Measurements from ENCODE around the gene EHBP1.

The EHBP1 gene

GRCh38 chr2:62824388-62824787 is 118.9 kb downstream of the EHBP1 start:
- Histone ChIP-seq H3K27ac (no peak overlapping the region), H3K4me3 (no peak overlapping the region)
- no peak for TF ChIP-seq CTCF (IDR thresholded peaks at IDR 0.05)
- DNase-seq (ENCODE audit: low spot score) = no peak

- no peak for TF ChIP-seq CTCF (IDR thresholded peaks at IDR 0.05)
- no peak for DNase-seq (ENCODE audit: low spot score)
- Histone ChIP-seq H3K4me3 (no peak overlapping the region), H3K27ac (no peak overlapping the region)
These were observed 120.6 kb downstream of the EHBP1 start for GRCh38 chr2:62826141-62826540.

GRCh38 chr2:62826953-62827675 is 121.6 kb downstream of the EHBP1 start:
- H3K27ac ChIP-seq = no peak overlapping the region

GRCh38 chr2:62831729-62832128 is 126.2 kb downstream of the EHBP1 start:
- no peak overlapping the region for H3K4me3 ChIP-seq
- DNase-seq (ENCODE audit: low spot score) = no peak
- no peak overlapping the region for H3K27ac ChIP-seq
- no peak for TF ChIP-seq CTCF (IDR thresholded peaks at IDR 0.05)

More at GRCh38 chr2:62826953-62827675, 121.6 kb downstream of the EHBP1 start:
- no peak overlapping the region for H3K4me3 ChIP-seq
- DNase-seq (ENCODE audit: low spot score) = no peak
- no peak for TF ChIP-seq CTCF (IDR thresholded peaks at IDR 0.05)

- no peak overlapping the region for H3K4me3 ChIP-seq
- TF ChIP-seq CTCF (IDR thresholded peaks at IDR 0.05) = no peak
- no peak for DNase-seq (ENCODE audit: low spot score)
- no peak overlapping the region for H3K27ac ChIP-seq
These were observed 139.0 kb downstream of the EHBP1 start for GRCh38 chr2:62844311-62845090.

- no peak for DNase-seq (ENCODE audit: low spot score)
- no peak for TF ChIP-seq CTCF (IDR thresholded peaks at IDR 0.05)
- no peak overlapping the region for H3K4me3 ChIP-seq
- H3K27ac ChIP-seq = no peak overlapping the region
These were observed 139.7 kb downstream of the EHBP1 start for GRCh38 chr2:62845256-62845655.

GRCh38 chr2:62852254-62852653 is 146.7 kb downstream of the EHBP1 start:
- Histone ChIP-seq H3K4me3 (no peak overlapping the region), H3K27ac (no peak overlapping the region)
- TF ChIP-seq CTCF (IDR thresholded peaks at IDR 0.05) = no peak
- no peak for DNase-seq (ENCODE audit: low spot score)

Data from coronary artery (tissue), 2 donors.